GM12878 (cell line): Measurements from ENCODE around the gene TRIM41. TPM values are rescaled to one million over a fixed set of nuclear protein-coding genes. Genes with fewer than 3 reads are reported as not detected.

Experiments
- ATAC-seq: fragments of 200-7000 bp; cut with Tn5 transposase; 3 replicates; pipeline ENCODE4 v1.9.1; 2020; ENCODE audit warnings: mild to moderate bottlenecking, moderate library complexity
- BruUV-seq: library from RNA; stranded (reverse); fragments of 400-500 nt; replicated peaks from 2 replicates; lab custom pipeline; 2021; lab: Mats Ljungman, UMichigan
- CTCF ChIA-PET: fragments of 300-600 bp; sonication (Branson Sonifier 250); formaldehyde crosslinking; extraction: SDS; loops from one replicate; lab custom pipeline; 2021; ENCODE audit warnings: inconsistent platforms; lab: Yijun Ruan, JAX
- POLR2A ChIA-PET: fragments of 350-600 bp; formaldehyde crosslinking; extraction: SDS; loops from one replicate; lab custom pipeline; 2021; ENCODE audit warnings: inconsistent platforms; lab: Charles Lee
- RAD21 ChIA-PET: fragments of 300-600 bp; sonication (Branson Sonifier 250); formaldehyde crosslinking; loops from one replicate; lab custom pipeline; 2023; ENCODE audit warnings: antibody characterized with exemption; ENCODE audit not compliant: unreplicated experiment; lab: Charles Lee
- SMC1A ChIA-PET: fragments of 300-600 bp; sonication (Branson Sonifier 250); formaldehyde crosslinking; loops from one replicate; lab custom pipeline; 2023; ENCODE audit not compliant: unreplicated experiment, uncharacterized antibody; lab: Charles Lee
- DNase-seq: peaks from one replicate; pipeline ENCODE4 v3.0.0-alpha.2; 2011; ENCODE audit warnings: low read depth, low spot score
- FAIRE-seq: peaks from 3 replicates; lab custom pipeline; 2011; peaks lifted over from hg19 to GRCh38; lab: Jason Lieb, UNC
- H2AFZ ChIP-seq: 2 replicates; pipeline ENCODE4 v1.6.0; 2011; ENCODE audit warnings: low read depth, low read length, control low read depth; ENCODE audit not compliant: control insufficient read depth
- H3K27ac ChIP-seq: 2 replicates; pipeline ENCODE4 v1.5.1; 2011; ENCODE audit warnings: control low read depth; ENCODE audit not compliant: control insufficient read depth, insufficient read depth
- H3K27me3 ChIP-seq, 2 experiments: replicated peaks in 1 of 2; 2 replicates each; pipeline versions ENCODE4 v1.6.0 to v1.6.1; 2011; ENCODE audit warnings: low read length in 1 of 2; ENCODE audit not compliant: control insufficient read depth in 2 of 2, insufficient read depth in 2 of 2
- H3K36me3 ChIP-seq, 2 experiments: 2 replicates each; pipeline ENCODE4 v1.5.1; 2011; ENCODE audit warnings: low read length in 1 of 2; ENCODE audit not compliant: control insufficient read depth in 2 of 2, insufficient read depth in 2 of 2
- H3K4me1 ChIP-seq: 2 replicates; pipeline ENCODE4 v1.6.1; 2011; ENCODE audit warnings: mild to moderate bottlenecking, low read length, moderate library complexity, mixed read lengths; ENCODE audit not compliant: control insufficient read depth, insufficient read depth
- H3K4me2 ChIP-seq: 2 replicates; pipeline ENCODE4 v1.6.0; 2011; ENCODE audit warnings: control low read depth; ENCODE audit not compliant: control insufficient read depth, insufficient read depth
- H3K4me3 ChIP-seq: fragments of 200-600 bp; sonication (generic); 2 replicates; pipeline ENCODE4 v1.5.1; 2016
- H3K79me2 ChIP-seq: 2 replicates; pipeline ENCODE4 v1.6.0; 2011; ENCODE audit warnings: low read length; ENCODE audit not compliant: control insufficient read depth, insufficient read depth
- H3K9ac ChIP-seq: 2 replicates; pipeline ENCODE4 v1.8.0; 2011; ENCODE audit warnings: low read length, control low read depth, mixed read lengths; ENCODE audit not compliant: control insufficient read depth, insufficient read depth
- H3K9me3 ChIP-seq: replicated peaks from 3 replicates; pipeline ENCODE4 v1.5.1; 2011; ENCODE audit warnings: mild to moderate bottlenecking, low read length; ENCODE audit not compliant: control insufficient read depth, insufficient read depth
- H4K20me1 ChIP-seq: 2 replicates; pipeline ENCODE4 v1.6.0; 2011; ENCODE audit not compliant: control insufficient read depth, insufficient read depth
- CHD1 ChIP-seq: IDR thresholded peaks from 2 replicates; pipeline ENCODE4 v1.6.1; 2012; ENCODE audit warnings: low read depth, low read length, improper control_type of control experiment
- MXI1 ChIP-seq: fragments of 150-350 bp; IDR thresholded peaks from 2 replicates; pipeline ENCODE4 v1.6.1; 2011; ENCODE audit warnings: low read depth, mild to moderate bottlenecking, inconsistent platforms, low read length, improper control_type of control experiment
- SREBF1 ChIP-seq: IDR thresholded peaks from 2 replicates; pipeline ENCODE4 v1.6.1; 2012; ENCODE audit warnings: mild to moderate bottlenecking, low read length
- WGBS: methylation state at CpG from one replicate; pipeline ENCODE4 v1.1.6; 2016; ENCODE audit warnings: low lambda C conversion rate; ENCODE audit not compliant: insufficient replicate concordance, insufficient coverage; ENCODE audit errors: missing lambda C conversion rate; 5-methylcytosine and 5-hydroxymethylcytosine counted together
- in situ Hi-C: fragments of 300-500 bp; cut with MboI; formaldehyde crosslinking; loops from 9 replicates; pipeline ENCODE4 v1.14.3; 2018; ENCODE audit warnings: mixed read lengths
- intact Hi-C: fragments of 100-400 bp; cut with micrococcal nuclease; formaldehyde crosslinking; loops from one replicate; pipeline ENCODE4 v1.14.2; 2022; ENCODE audit not compliant: unreplicated experiment
- polyA plus RNA-seq, 11 experiments: library from polyadenylated mRNA; depleted of rRNA in 4 of 11; unstranded in 6 of 11; stranded (reverse) in 5 of 11; fragments of >200 nt; fragmentation: Nextera tagmentation in 4 of 11; fragmentation: Illumina TruSeq in 1 of 11; extraction: Ambion mirVana in 4 of 11; extraction: Trizol in 1 of 11; gene quantifications; 1 replicate in 1 of 11; 2 replicates in 10 of 11; pipeline versions ENCODE4 v1.2.1 to v1.2.3, GENCODE V29; 2011 to 2016; ENCODE audit warnings: inconsistent platforms in 2 of 11, missing spikeins in 2 of 11, low read depth in 1 of 11
- total RNA-seq, 4 experiments: library from RNA; depleted of rRNA in 3 of 4; stranded (reverse); fragments of >200 nt in 3 of 4; fragmentation: Illumina TruSeq in 1 of 4; extraction: Trizol in 1 of 4; gene quantifications; 2 replicates each; pipeline versions ENCODE4 v1.2.1 to v1.2.3, GENCODE V29; 2013 to 2021

The TRIM41 gene
- total and polyA plus RNA-seq, 10 of the 15 experiments (the other 5 are each of a cell fraction or from before 2014, with no cell fraction given): 1.0 to 28.9 (median 10.6) TPM

DNA sequence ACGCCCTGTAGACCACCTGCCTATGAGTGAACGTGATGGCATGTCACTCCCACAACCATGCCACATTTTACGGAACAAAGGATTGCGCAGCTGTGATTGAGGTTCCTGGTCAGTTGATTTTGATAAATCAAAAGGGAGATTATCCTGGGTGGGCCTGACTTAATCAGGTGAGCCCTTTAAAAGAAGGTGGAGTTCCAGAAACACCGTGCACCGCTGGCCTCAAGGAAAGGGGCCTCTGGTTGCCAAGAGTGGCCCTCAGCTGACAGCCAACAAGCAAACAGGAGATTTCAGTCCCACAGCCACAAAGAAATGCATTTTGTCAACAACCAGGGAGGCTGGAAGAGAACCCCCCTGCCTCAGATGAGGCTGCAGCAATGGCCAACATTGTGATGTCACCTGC lies 37.1 kb upstream of the TRIM41 start (continued):
- TF ChIP-seq SREBF1: no peak

DNA sequence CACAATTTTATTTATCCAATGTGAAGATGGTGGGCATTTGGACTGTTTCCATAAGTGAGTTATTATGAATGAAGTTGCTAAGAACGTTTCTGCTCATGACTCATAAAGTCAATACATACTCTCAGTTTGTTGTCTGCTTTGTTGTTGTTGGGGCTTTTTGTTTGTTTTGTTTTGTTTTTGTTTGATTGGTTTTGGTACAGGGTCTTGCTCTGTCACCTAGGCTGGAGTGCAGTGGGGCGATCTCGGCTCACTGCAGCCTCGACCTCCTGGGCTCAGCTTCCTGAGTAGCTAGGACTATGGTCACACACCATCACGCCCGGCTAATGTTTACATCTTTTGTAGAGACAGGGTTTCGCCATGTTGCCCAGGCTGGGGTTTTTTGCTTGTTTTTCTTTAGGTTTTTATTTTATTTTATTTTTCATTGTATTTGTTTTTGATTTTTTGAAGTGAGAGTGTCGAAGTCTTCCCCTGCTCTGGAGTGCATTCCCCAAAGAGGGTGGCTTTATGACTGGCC lies 36.0 kb upstream of the TRIM41 start:
- ChIA-PET POLR2A (interaction anchor here (1.2 to 4.4 kb wide), 3 partner anchors 12 to 61 kb away, joined by 3 to 18 read pairs (median 10); no protein-coding TSS in a partner anchor), RAD21 (interaction anchor here (2.2 to 4.8 kb wide), 2 partner anchors 14 to 36 kb away, joined by 8 to 25 read pairs; partner anchors contain the start of gene TRIM41), CTCF (interaction anchor here (0.7 to 7.6 kb wide), 8 partner anchors 14 to 379 kb away, joined by 3 to 96 read pairs (median 4); partner anchors contain the start of genes TRIM52 and TRIM7), SMC1A (interaction anchor here (0.9 to 4.5 kb wide), 3 partner anchors 15 to 36 kb away, joined by 3 to 40 read pairs (median 3); partner anchors contain the start of gene TRIM7)
- FAIRE-seq: no peak
- H3K4me3 ChIP-seq: peak overlapping the region; percentile 95; the same call in 1 of the 2 replicates
- no peaks in the 10 kb centered on the region for H3K27me3 ChIP-seq
- H3K36me3 ChIP-seq: no peaks in the 10 kb centered on the region
- no peak for ATAC-seq
- no peak for DNase-seq
- in situ Hi-C loops: loop anchor here (10.0 kb wide), 1 partner anchor 68 kb away; no protein-coding TSS in a partner anchor
- no peaks in the 10 kb centered on the region for H4K20me1 ChIP-seq
- peak overlapping the region; percentile 13; the same call in 1 of the 2 replicates for H3K27ac ChIP-seq
- H3K4me2 ChIP-seq: peak overlapping the region; percentile 94
- TF ChIP-seq MXI1 (no peak), CHD1 (no peak)
- H2AFZ ChIP-seq: peak overlapping the region; percentile 73
- no TSS peak for BruUV-seq
- H3K9ac ChIP-seq: peak overlapping the region; percentile 45
- intact Hi-C loops: loop anchor here (1.0 kb wide), 1 partner anchor 14 kb away; no protein-coding TSS in a partner anchor
- H3K79me2 ChIP-seq: no peaks in the 10 kb centered on the region; the same call in 1 of the 2 replicates
- 4% methylated on average over 8 of the region's 8 CpGs for WGBS
- H3K4me1 ChIP-seq: peaks cover 10% of the 10 kb centered on the region
- no peaks in the 10 kb centered on the region for H3K9me3 ChIP-seq
